ENCODE data around the gene SRSF8.
"Not testable (repeated sequence)": the region's sequence is repeated elsewhere in the genome, so short reads cannot be mapped to it uniquely, and the experiment has no call there.

The SRSF8 gene, protein sequence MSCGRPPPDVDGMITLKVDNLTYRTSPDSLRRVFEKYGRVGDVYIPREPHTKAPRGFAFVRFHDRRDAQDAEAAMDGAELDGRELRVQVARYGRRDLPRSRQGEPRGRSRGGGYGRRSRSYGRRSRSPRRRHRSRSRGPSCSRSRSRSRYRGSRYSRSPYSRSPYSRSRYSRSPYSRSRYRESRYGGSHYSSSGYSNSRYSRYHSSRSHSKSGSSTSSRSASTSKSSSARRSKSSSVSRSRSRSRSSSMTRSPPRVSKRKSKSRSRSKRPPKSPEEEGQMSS
- 57.1 to 87.7 (median 76.1) reads per million in 4 donors for total RNA-seq

DNA sequence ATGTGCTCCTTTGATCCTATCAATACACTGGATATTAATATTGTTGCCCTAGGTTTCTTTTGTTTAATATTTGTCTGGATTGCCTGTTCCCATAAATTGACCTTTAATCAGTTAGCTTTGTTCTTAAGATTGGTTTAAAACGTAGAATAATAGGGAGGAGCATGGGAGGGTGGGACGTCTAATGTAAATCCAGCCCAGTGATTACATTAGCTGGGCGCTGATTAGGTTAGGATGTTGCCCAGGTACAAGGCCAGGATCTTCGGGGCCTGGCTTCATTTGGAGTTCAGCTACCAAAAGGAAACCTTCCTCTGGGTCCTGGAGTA is at the start of gene SRSF8:
Gene SRSF8, plus strand, starts transcription at position 204 of the 323 bp plus-strand sequence. CDS start 308 bp downstream, outside the sequence.
- DNase-seq = no peak

DNA sequence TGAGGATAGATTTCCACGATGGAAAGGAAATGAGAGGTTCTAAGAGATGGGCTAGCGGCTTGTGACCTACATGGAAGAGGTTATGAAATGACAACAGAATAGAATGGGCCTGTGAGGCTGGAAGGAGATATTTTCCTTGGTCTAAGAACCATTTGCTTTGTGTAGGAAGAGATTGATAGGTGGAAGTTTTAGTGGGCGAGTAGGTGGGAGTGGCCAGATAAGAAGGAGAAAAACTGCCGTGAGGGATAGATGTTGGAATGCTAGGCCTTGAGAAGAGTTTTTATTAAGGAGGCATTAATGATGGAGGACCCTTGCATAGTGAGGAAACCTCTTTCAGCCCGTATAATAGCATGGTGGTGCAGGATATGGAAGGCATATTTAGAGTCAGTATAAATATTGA is 45.3 kb upstream of the SRSF8 start:
- DNase-seq = not testable (repeated sequence)

DNA sequence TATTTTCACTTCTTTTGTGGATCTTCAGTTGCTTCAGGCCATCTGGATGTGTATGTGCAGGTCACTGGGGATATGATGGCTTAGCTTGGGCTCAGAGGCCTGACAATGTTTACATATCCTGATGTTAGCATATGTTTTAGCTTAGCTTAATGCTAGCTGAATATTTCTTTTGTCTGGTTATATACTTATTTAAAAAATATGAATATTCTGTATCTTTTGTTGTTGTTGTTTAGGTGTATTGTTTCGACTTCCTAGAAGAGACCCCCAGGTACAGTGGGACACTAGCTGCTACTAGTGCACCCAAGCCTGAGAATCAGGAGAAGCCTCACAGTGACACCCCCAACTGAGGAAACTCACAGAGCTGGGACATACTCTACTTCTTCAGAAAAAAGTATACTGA is 41.8 kb upstream of the SRSF8 start, which contains the start of gene KDM4E:
Gene KDM4E, plus strand, starts transcription at position 301 of the 400 bp plus-strand sequence. CDS start 300 bp downstream, outside the sequence.
- DNase-seq = no peak

DNA sequence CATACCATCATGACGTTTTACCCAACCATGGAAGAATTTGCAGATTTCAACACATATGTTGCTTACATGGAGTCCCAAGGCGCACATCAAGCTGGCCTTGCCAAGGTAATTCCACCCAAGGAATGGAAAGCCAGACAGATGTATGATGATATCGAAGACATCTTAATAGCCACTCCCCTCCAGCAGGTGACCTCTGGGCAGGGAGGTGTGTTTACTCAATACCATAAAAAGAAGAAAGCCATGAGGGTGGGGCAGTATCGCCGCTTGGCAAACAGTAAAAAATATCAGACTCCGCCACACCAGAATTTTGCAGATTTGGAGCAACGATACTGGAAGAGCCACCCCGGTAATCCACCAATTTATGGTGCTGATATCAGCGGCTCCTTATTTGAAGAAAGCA is 41.1 kb upstream of the SRSF8 start:
- DNase-seq = not testable (repeated sequence)

DNA sequence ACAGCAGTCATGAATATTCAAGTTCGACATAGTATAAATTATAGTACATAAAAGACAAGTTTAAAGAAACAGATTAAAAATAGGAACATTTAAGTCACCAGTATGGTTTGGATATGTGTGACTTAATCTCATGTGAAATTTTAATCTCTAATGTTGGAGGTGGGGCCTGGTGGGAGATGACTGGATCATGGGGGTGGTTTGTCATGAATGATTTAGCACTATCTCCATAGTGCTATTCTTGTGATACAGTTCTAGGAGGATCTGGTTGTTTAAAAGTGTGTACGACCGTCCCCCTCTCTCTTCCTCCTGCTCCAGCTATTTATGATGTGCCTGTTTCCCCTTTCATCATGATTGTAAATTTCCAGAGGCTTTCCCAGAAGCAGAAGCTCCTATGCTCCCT is 38.4 kb upstream of the SRSF8 start:
- no peak for DNase-seq

DNA sequence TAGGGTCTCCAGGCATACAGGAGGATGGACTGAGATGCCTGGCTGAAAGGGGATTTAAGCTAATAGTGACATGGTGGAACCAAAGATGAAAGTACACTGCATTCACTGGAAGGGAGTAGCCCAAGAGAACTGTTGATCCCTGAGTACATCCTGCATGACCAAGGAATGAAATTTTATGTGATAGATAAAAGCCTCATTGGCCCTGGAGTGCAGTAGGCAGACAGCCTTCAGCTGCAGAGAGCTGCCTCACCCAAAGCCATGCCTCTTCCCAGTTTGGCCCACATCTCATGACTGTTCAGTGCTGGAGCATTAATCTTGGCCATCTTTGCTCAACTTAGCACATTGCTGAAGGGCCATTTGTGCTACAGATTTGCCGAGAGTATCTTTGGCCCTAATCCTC is 33.7 kb upstream of the SRSF8 start:
- no peak for DNase-seq

DNA sequence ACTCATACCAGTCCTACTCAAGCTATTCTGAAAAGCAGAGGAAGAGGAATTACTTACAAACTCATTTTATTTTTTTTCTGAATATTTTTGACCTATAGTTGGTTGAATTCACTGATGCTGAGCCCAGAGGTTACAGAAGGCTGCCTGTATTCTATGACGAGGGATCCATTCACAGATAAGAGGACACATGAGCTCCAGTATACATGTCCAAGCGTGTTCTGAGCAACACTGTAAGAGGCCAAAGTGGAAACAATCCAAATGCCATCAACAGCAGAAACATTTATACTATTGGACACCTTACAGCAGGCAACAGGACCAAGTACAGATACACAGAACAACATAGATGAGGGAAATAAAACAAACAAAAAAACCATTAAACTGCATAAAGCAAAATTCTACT is 31.4 kb upstream of the SRSF8 start:
- DNase-seq = no peak

DNA sequence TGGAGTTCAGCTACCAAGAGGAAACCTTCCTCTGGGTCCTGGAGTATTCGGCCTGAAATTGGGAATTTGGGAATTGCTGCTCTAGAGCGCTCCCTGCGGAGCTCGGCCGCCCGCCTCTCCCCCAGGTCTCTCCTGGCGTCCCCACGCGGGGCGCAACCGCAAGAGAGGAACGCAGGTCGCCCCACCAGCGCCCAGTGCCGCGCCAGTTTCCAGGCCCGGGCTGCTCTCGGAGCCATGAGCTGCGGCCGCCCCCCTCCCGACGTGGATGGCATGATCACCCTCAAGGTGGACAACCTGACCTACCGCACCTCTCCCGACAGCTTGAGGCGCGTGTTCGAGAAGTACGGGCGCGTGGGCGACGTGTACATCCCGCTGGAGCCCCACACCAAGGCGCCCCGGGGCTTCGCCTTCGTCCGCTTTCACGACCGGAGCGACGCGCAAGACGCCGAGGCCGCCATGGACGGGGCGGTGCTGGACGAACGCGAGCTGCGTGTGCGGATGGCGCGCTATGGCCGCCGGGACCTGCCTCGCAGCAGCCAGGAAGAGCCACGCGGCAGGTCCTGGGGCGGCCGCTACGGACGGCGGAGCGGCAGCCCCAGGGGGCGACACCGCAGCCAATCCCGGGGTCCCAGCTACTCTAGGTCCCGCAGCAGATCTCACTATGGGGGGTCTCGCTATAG is 29.2 kb upstream of the SRSF8 start:
- peak in 1 of 5 donors; percentile 5 for DNase-seq

DNA sequence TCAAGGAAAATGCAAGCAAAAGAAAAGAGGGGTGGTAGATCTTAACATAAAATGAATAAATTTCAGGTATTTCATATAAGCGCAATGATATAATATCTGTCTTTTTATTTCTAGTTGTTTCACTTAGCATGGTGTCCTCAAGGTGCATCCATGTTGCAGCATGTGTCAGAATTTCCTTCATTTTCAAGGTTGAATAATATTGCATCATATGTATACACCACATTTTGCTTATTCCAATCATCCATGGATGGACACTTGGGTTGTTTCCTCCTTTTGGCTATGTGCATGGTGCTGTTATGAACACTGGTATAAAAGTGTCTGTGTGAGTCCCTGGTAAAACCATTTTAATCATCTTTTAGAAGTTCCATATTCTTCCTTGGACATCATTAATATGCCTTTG is 24.5 kb upstream of the SRSF8 start:
- no peak for DNase-seq

DNA sequence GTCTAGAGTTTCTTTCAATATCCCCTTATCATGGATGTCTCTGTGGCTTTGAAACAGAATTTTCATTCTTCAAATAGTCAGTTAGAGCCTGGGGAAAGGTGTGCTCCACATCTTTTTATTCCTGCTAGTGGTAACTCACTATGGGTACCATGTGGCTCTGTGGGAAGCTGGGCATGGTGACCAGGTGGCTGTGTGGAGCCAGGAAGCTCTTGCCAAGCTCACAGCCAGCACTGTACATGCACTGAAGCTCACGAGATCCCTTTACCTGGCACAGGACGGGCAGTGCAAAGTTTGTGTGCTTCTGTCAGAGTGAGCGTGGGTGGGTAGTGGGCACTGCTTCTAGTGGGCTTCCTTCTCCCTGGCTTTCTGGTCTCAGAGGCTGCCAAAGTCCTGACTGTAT is 23.8 kb upstream of the SRSF8 start:
- no peak for DNase-seq

DNA sequence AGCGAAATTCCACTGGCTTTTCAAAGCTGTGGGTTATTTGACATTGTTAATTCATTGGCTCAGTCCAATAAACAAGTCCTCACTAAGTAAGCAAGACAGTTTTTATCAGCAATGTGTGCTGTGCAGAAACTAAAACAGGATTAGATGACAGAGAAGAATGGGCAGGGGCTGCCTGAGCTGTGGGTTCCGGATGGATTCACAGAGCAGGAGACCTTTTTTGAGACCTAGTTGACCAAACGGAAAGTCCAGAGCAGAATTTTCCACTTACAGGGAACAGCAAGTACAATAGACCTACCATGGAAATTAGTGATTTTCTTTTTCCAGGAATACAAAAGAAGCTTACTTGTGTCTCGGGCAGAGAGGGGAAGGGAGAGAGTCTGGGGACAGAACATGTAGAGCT is 22.7 kb upstream of the SRSF8 start:
- DNase-seq = no peak

DNA sequence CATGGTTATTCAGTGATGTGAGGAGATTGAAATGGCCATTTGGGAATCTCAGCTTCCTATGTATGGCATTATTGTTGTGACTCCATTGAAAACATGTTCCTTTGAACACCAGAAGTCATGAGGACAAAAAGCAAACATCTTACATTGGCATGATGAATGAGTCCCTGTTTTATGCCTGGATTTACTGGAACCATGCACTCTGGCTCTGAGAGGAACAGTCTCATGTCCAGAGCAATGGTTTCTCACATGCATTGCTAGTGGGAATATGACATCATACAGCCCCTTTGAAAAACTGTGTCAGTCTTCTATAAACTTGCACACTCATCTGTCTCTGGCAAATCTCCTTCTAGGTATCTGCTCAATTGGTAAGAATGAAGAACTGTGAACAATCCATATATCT is 20.9 kb upstream of the SRSF8 start:
- no peak for DNase-seq

DNA sequence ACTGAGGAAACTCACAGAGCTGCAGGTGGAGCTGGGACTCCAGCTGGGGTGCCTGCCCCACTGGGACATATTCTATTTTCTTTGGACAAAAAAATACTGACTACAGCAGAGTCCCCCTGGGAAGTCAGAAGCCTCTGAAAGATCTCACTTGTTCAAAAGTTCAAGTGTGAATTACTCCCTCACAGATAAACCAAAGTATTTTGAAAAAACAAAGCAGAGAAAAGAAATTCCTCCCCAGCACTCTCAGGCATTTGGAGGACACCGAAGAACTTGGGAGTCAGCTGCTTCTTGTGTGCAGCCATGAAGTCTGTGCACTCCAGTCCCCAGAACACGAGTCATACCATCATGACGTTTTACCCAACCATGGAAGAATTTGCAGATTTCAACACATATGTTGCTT is 17.6 kb upstream of the SRSF8 start, which contains the start of gene KDM4F:
Gene KDM4F, plus strand, starts transcription at position 301 of the 400 bp plus-strand sequence.
- not testable (repeated sequence) for DNase-seq

DNA sequence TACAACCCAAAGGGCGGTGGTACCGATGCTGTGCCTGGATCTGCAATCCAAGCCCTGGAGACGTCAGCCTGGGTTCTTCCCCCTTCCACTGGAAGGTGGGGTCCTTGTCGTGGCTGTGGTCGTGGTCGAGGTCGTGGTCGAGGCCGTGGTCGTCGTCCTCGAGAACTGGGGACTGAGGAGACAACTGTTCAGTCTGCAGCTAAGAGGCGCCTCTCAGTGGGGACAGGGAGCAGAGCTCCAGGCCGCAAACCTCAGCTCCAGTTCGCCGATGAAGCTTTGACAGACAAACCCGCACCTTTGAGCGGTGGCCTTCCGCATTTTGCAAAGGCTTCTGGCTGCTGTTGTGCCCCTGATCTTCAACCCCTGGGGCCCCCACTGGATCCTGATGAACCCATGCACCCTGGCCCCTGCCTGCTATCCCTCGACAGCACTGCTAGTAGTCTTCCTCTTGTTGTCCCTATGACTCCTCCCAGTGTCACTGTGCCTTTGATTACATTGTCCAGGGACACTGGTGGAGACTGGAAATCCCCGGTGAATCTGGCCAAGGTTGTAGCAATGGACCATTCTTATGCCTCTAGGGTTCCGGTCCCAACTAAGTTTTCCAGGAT is 16.0 kb upstream of the SRSF8 start:
- DNase-seq = no peak

DNA sequence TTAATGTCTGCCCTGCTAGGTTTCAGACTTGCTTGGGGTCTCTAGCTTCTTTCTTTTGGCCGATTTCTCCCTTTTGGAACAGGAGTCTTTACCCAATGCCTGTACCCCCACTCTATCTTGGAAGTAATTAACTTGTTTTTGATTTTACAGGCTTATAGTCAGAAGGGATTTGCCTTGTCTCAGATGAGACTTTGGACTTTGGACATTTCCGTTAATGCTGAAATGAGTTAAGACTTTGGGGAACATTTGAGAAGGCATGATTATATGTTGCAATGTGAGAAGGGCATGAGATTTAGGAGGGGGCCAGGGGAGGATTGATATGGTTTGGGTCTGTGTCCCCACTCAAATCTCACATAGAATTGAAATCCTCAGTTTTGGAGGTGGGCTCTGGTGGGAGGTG is 12.4 kb upstream of the SRSF8 start:
- DNase-seq = no peak

DNA sequence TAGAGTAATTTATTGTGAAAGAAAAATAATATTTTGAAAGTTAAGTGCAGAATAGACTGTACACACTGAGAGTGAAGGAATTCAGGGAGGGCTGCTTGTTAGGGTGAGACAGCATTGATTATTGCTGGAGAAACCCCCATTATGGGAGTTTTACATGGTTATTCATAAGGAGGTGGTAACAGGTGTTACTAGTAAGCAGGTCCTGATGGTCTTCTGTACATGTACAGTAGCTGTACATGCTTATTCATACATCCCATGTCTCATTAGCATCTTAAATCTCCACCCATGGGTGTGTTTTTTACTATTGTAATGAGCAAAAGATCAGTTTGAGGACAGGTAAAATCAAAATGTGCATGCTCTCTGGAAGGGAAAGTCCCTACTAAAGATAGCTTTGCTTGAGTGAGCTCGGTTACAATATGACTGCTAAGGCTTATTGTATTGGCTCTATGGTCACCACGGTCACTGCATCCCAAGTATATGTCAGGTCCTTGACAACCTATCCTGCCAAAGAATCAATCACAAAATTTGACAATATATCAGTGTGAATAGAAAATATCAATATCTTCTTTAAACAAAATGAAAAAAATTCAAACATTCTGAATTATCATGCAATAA is 11.3 kb upstream of the SRSF8 start:
- no peak for DNase-seq

DNA sequence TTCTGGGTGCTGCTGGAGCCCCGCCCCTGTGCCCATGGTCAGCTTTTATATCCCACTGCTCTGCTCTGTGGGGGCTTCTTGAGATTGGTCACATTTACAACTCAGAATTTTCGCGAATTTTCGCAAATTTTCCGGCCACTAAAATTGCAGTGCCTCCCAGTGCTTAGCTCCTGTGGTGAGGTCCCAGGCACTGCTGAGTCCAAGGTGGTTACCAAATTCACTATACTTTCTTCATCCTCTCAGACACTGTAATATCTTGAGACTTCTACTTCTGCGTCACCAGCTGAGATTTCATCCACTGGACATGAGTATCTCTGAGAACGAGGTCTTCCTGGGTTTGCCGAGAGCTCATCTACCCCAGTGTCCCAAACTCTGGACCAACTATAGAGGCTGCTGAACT is 8.8 kb upstream of the SRSF8 start:
- no peak for DNase-seq

DNA sequence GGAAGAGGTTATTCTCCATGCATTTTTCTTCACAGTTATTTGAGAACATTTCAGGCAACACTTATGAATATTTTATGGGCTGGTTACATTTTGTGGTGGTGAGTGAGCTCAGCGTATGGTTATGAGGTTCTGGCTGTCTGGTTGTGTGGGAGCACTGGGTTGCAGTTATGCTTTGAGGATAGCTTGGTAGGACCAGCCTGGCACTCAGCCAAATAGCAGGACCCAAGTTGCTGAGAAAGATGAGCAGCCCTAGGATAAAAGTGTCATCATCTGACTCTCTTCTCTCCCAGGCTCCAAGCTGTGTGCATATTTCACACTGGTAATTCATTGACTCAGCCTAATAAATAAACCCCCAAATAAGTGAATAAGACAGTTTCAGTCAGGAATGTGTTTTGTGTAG is 8.1 kb upstream of the SRSF8 start:
- no peak for DNase-seq

DNA sequence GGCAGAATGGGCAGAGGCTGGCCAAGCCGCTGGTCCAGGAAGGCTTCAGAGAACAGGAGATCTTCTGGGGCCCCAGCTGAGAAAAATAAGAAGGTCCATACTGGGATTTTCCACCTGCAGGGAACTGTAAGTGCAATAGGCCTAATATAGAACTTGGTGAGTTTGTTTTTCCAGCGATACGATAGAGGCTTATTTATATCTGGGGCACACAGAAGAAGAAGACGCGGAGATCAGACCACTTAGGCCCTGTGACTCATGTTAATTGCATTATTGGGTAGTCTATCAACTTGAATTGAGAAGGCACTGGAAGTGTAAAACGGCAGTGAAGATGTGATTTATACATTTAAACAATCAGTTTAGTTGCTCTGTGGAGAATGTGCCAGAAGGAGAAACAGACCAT is 7.7 kb upstream of the SRSF8 start:
- no peak for DNase-seq

DNA sequence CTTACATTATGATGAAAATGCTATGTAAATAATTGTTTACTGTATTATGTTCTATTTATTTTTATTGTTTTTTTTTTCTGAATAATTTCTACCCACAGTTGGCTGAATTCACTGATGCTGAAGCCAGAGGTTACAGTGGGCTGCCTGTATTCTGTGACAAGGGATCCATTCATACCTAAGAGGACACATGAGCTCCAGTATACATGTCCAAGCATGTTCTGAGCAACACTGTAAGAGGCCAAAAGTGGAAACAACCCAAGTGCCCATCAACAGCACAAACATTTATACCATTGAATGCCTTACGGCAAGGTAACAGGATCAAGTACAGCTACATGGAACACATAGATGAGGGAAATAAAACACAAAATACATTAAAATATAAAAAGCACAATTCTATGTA is 1.4 kb upstream of the SRSF8 start:
- DNase-seq = no peak

DNA sequence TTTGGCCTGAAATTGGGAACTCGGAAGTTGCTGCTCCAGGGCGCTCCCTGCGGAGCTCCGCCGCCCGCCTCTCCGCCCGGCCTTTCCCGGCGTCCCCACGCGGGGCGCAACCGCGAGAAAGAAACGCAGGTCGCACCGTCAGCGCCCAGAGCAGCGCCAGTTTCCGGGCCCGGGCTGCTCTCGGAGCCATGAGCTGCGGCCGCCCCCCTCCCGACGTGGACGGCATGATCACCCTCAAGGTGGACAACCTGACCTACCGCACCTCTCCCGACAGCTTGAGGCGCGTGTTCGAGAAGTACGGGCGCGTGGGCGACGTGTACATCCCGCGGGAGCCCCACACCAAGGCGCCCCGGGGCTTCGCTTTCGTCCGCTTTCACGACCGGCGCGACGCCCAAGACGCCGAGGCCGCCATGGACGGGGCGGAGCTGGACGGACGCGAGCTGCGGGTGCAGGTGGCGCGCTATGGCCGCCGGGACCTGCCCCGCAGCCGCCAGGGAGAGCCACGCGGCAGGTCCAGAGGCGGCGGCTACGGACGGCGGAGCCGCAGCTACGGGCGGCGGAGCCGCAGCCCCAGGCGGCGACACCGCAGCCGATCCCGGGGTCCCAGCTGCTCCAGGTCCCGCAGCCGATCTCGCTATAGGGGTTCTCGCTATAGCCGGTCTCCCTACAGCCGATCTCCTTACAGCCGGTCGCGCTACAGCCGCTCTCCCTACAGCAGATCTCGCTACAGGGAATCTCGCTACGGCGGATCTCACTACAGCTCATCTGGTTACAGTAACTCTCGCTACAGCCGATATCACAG is 521 bp downstream of the SRSF8 start:
- peak; percentile 49 to 78 (median 67) for DNase-seq

DNA sequence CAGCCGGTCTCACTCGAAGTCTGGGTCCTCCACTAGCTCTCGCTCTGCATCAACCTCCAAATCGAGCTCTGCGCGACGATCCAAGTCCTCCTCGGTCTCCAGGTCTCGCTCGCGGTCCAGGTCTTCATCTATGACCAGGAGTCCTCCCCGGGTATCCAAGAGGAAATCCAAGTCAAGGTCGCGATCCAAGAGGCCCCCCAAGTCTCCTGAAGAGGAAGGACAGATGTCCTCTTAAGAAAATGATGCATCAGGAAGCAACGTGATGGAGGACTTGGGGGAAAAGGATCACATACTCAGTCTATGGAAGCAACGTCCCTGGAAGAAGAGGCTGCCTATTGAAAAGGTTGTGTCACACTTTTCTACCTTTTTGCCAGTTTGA is 1.1 kb downstream of the SRSF8 start:
- no peak for DNase-seq

DNA sequence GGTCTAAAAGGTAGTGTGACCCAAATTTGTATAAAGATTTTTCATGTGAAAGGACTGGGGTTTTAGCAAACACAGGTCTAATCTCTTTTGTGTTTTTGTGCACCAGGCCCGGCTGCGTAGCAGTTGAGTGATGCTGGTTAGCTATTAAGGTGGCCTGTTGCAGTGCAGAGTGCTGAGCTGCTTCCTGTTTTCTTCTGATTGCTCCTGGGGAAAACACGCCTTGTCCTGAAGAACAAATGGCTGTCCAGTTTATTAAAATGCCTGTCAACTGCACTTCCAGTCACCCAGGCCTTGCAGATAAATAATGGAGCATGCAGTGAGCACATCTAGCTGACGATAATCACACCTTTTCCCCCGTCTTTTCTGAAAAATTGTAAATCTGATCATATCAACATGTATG is 1.8 kb downstream of the SRSF8 start:
- peak; percentile 35 to 90 (median 54) for DNase-seq
